ENCODE results near the gene SIT1. TPM values are rescaled to one million over a fixed set of nuclear protein-coding genes. Genes with fewer than 3 reads are reported as not detected.
"Not testable (repeated sequence)": the region's sequence is repeated elsewhere in the genome, so short reads cannot be mapped to it uniquely, and the experiment has no call there.

SIT1 gene
- total RNA-seq, 1 experiment from 2014 or later, result not detected

GRCh38 chr9:35646533-35647265 is 4.0 kb downstream of the SIT1 start:
- peak; percentile 97 for ATAC-seq
- TF ChIP-seq POLR2AphosphoS5 (IDR thresholded peaks at IDR 0.05; ENCODE audit: low read depth, low read length) (peak; percentile 73), CTCF (IDR thresholded peaks at IDR 0.05) (no peak), SIN3A (IDR thresholded peaks at IDR 0.05; ENCODE audit: borderline replicate concordance, insufficient read depth, low read depth, low read length) (peak; percentile 33; the same call in 1 of the 2 replicates), TCF7L2 (IDR thresholded peaks at IDR 0.05; ENCODE audit: low read depth, low read length) (peak; percentile 83), REST (IDR thresholded peaks at IDR 0.05; ENCODE audit: insufficient read depth in 1 of 2, low read depth in 2 of 2, low read length in 1 of 2) (0 out of 4 replicates have a peak, but pooled peaks of 1 of the 2 experiments have one; percentile 57)
- intact Hi-C loops (cut with micrococcal nuclease; ENCODE audit: unreplicated experiment), result no loop called here

GRCh38 chr9:35646153-35646532 is 4.6 kb downstream of the SIT1 start:
- TF ChIP-seq SIN3A (IDR thresholded peaks at IDR 0.05; ENCODE audit: borderline replicate concordance, insufficient read depth, low read depth, low read length) (no peak), REST (IDR thresholded peaks at IDR 0.05; ENCODE audit: insufficient read depth in 1 of 2, low read depth in 2 of 2, low read length in 1 of 2) (no peak), CTCF (IDR thresholded peaks at IDR 0.05) (no peak), POLR2AphosphoS5 (IDR thresholded peaks at IDR 0.05; ENCODE audit: low read depth, low read length) (no peak), TCF7L2 (IDR thresholded peaks at IDR 0.05; ENCODE audit: low read depth, low read length) (no peak)
- H3K4me3 ChIP-seq (ENCODE audit: low read depth in 2 of 2, low read length in 2 of 2), result peak overlapping the region; percentile 61 to 84
- ATAC-seq (peak; percentile 43), DNase-seq (ENCODE audit: low read depth, low spot score) (no peak)
- TSS peak; percentile 88 for BruUV-seq (replicated peaks)
- H3K4me1 ChIP-seq (ENCODE audit: control insufficient read depth, insufficient read depth, low read length), result peaks cover 9% of the 10 kb centered on the region
- ChIA-PET POLR2A (interaction anchor here (0.6 to 0.7 kb wide), 2 partner anchors 134 to 163 kb away, joined by 3 to 5 read pairs; no protein-coding TSS in a partner anchor), CTCF (interaction anchor here (0.7 kb wide), 1 partner anchor 77 kb away, joined by 7 read pairs; no protein-coding TSS in a partner anchor)
- no peaks in the 10 kb centered on the region for H3K27me3 ChIP-seq (ENCODE audit: control insufficient read depth, insufficient read depth, low read length)
- intact Hi-C loops (cut with micrococcal nuclease; ENCODE audit: unreplicated experiment), result no loop called here
- no peaks in the 10 kb centered on the region for H3K9me3 ChIP-seq (ENCODE audit: control insufficient read depth, insufficient read depth, low read depth, low read length)
- no peaks in the 10 kb centered on the region for H3K36me3 ChIP-seq (ENCODE audit: control insufficient read depth, insufficient read depth, low read length)
- in situ Hi-C loops (cut with HindIII; ENCODE audit: low pct_unique_long_range_greater_than_20kb, low sequenced_read_pairs), result no loop called here
- peak overlapping the region; percentile 82 for H3K27ac ChIP-seq (ENCODE audit: low read length)

More at GRCh38 chr9:35646533-35647265, 4.0 kb downstream of the SIT1 start:
- Histone ChIP-seq H3K4me3 (ENCODE audit: low read depth in 2 of 2, low read length in 2 of 2) (peak overlapping the region; percentile 61 to 84), H3K4me1 (ENCODE audit: control insufficient read depth, insufficient read depth, low read length) (peaks cover 9% of the 10 kb centered on the region), H3K27me3 (ENCODE audit: control insufficient read depth, insufficient read depth, low read length) (no peaks in the 10 kb centered on the region), H3K9me3 (ENCODE audit: control insufficient read depth, insufficient read depth, low read depth, low read length) (no peaks in the 10 kb centered on the region), H3K36me3 (ENCODE audit: control insufficient read depth, insufficient read depth, low read length) (no peaks in the 10 kb centered on the region), H3K27ac (ENCODE audit: low read length) (peak overlapping the region; percentile 82)
- no peak for DNase-seq (ENCODE audit: low read depth, low spot score)
- ChIA-PET POLR2A (interaction anchor here (0.7 kb wide), 2 partner anchors 11 to 163 kb away, joined by 3 to 4 read pairs; partner anchors contain the start of genes CCDC107 and RMRP), CTCF (interaction anchor here (0.6 to 1.5 kb wide), 8 partner anchors 11 to 353 kb away, joined by 3 to 8 read pairs (median 6); partner anchors contain the start of genes CCDC107 and RMRP)
- in situ Hi-C loops (cut with HindIII; ENCODE audit: low pct_unique_long_range_greater_than_20kb, low sequenced_read_pairs), result no loop called here
- no TSS peak for BruUV-seq (replicated peaks)

GRCh38 chr9:35645736-35646135 is 5.0 kb downstream of the SIT1 start:
- H3K4me1 ChIP-seq (ENCODE audit: control insufficient read depth, insufficient read depth, low read length); ATAC-seq; H3K36me3 ChIP-seq (ENCODE audit: control insufficient read depth, insufficient read depth, low read length); intact Hi-C loops (cut with micrococcal nuclease; ENCODE audit: unreplicated experiment); H3K27me3 ChIP-seq (ENCODE audit: control insufficient read depth, insufficient read depth, low read length); DNase-seq (ENCODE audit: low read depth, low spot score); in situ Hi-C loops (cut with HindIII; ENCODE audit: low pct_unique_long_range_greater_than_20kb, low sequenced_read_pairs); H3K9me3 ChIP-seq (ENCODE audit: control insufficient read depth, insufficient read depth, low read depth, low read length); BruUV-seq (replicated peaks): not testable (repeated sequence)
- POLR2A ChIA-PET, result interaction anchor here (0.6 to 0.7 kb wide), 2 partner anchors 135 to 162 kb away, joined by 3 to 5 read pairs; no protein-coding TSS in a partner anchor
- Histone ChIP-seq H3K27ac (ENCODE audit: low read length) (peak overlapping the region; percentile 82; the same call in 1 of the 2 replicates), H3K4me3 (ENCODE audit: low read depth in 2 of 2, low read length in 2 of 2) (peak overlapping the region; percentile 61 to 84)
- CTCF ChIA-PET, result interaction anchor here (0.7 kb wide), 1 partner anchor 77 kb away, joined by 7 read pairs; no protein-coding TSS in a partner anchor

Measured in Panc1 (cell line).